RPMI8226 (cell line): ENCODE results near the gene HOXD8.
A peak's percentile ranks its signal among the peaks of the same experiment; 100 is the strongest.

ENCODE experiments used
- DNase-seq: peaks from one replicate; pipeline ENCODE4 v3.0.0-alpha.2; 2015

Gene HOXD8

DNA sequence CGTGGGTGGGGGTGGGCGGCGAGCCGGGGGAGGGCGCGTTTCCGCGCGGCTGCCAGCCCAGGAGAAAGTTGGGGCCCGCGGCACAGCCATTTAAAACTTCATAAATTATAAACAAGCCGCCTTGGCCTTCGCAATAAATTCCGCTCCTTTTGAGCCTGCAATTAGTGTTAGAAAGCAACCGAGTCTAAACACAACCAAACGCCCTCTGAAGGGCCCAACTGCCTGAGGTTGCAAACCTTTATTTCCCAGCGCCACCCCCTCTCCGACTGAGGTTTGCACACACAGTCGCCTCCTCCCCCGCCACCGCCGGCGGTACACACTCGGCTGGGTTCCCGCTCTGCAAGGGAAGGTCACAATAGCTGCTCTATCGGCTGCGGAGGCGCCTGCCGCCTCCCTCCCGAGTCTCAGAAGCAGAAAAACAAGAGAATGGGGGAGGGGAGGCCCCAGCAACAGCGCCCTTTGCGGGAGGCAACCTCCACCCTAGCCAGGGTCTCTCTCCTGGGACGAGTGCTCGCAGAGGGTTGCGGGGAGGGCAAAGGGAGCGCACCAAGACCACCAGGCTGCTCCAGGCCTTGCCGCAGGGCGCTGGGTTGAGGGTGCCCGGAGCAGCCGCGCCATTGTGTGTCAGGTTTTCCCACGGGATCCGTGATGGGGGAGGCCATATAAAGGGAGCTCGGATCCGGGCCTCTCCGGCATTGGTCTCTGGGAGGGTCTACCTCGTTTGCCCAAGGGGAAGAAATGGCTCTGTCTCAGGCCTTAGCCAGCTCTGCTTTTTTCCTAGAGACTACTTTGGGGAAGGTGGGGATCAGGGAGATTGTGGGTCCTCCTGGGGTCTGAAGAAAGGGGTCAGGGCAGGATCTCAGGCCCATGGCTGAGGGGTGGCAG is 45.6 kb downstream of the HOXD8 start:
- DNase-seq: peak; percentile 19

DNA sequence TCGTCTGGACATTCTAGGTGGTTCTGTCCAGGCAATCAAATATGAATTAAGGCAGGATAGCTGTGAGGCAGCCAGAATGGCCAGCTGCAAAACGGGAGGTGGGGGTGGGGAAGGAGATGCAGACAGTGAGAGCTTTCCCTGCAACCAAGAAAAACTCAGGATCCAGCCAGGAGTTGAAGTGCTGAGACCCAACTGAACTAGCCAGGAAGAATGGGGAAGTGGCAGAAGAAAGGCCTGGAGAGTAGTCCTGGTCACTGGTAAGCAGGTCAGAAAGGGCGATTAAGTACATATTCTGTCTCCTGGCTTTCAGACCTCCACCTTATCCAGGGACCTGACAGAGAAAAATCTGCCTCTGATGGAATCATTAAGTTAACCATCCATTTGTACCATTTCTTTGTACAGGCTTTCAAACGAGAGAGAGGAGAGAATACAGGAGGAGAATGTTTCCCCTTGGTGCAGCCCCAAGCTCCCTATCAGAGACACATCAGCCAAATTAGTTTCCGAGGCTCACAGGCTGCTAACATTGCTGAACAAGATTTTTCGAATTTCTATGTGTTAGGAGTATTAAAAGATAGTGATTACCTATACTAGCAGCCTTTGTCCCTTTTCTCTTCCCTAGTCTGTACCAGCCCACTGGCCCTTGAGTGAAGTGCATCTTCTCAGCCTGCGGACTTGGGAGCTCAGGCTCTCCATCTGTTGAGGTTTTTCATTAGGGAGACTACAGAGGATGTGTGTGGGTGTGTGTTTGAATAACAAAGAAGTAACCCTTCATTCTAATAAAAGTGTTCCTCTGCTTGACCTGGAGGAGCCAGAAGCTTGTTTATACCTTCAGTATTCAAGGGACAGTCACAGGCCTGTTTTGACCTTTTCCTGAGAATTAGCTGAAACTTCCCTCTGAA is 46.5 kb downstream of the HOXD8 start:
- DNase-seq: no peak

DNA sequence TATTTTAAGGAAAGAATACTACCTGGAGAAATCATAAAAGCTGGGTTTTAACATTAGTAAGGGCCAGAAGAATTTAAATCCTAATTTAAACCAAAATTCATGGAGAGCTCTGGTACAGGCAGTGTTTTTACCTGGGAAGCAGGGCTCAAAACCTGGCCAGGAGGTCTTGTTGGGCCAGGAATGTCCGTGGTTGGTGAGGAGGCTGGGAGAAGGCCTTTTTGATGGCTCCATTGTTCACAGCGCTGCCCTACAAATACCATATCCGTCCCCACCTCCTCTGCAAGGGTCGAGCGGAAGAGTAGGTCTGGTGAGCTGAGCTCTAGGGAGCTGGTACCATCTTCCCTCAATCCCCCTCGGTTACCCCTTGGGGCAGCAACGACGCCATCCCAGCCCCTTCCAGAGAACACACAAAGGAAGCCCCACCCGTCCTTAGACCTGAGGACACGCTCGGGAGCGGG is 48.1 kb downstream of the HOXD8 start:
- no peak for DNase-seq

DNA sequence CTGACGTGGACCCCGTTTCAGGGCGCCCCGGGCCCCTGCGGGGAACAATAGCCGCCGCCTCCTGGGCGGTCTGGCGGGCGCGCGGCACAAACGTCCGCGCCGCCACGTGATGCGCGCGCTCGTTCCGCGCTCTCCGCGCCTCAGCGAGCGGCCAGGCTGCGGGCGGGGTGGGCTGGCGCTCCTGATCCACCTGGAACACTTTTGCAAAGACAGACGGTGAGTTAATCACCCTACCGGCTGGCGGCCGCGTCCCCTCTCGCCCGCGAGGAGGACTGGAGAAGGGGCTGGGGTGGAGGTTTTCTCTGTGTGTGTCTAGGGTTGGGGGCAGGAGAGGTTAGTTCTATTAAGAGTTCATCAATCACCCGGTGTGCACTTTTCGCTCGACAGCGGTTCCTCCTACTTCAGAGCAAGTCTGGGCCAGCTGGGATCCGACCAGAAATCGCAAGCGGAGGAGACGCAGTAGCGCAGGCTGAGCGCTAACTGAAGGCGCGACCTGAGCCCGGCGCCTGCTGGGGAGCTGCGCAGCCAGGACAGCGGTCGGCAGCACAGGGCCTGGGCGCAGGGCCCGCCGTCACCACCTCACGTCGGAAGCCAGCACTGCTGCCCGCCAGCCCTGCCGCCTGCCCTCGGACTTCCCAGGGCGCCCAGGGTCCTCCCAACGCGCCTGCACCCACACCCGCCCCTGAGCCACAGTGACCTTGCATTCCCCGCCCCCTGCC is 48.7 kb downstream of the HOXD8 start:
- no peak for DNase-seq

DNA sequence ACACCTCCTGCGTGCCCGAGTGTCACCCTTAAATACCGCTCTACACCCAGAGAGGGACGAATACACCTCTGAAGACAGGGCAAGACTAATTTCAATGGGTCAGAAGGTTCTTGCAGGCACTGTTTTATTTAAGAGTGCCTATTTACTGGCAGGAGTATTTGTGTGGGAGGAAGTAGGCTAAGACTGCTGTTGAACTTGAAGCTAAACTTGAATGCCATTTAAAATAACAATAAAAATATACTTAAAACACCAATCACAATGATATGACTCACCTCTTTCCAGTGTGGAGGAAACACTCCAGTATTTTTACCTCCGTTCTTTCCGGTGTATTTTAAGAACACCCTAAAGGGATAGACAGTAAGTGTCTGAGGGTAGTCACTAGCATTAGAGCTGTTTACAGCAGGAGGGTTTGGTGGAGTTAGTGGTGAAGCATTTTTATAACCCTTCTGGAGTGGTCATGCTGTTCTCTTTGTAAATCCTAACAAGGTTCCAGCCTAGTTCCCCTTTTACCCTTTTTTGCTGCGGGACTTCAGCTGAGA is 49.3 kb downstream of the HOXD8 start:
- no peak for DNase-seq

DNA sequence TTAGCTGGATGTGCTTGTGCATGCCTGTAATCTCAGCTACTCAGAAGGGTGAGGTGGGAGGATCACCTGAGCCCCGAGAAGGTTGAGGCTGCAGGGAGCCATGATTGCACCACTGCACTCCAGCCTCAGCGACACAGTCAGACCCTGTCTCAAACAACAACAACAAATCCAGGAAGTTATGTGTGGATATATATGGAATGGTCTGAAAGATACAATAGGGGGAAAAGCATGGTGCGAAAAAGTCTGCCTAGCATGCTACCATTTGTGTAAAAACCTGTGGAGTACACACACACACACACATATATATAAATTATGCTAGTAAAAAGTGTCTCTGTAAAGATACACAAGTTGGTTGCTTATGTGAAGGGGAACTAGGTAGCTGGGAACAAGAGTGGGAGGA is 52.0 kb downstream of the HOXD8 start:
- DNase-seq: no peak
